ENCODE results near the gene CD180.

Gene CD180

GRCh38 chr5:67160985-67161384 lies 35.6 kb downstream of the CD180 start:
- no peak for DNase-seq (ENCODE audit: low spot score)

- DNase-seq (ENCODE audit: low spot score): no peak
Observed at GRCh38 chr5:67160272-67160671, 36.3 kb downstream of the CD180 start.

- peak; percentile 55 for DNase-seq (ENCODE audit: low spot score)
Observed at GRCh38 chr5:67156976-67157583, 39.5 kb downstream of the CD180 start.

GRCh38 chr5:67154556-67155206 lies 41.9 kb downstream of the CD180 start:
- no peak for DNase-seq (ENCODE audit: low spot score)

- no peak for DNase-seq (ENCODE audit: low spot score)
Observed at GRCh38 chr5:67153292-67153691, 43.3 kb downstream of the CD180 start.

- no peak for DNase-seq (ENCODE audit: low spot score)
Observed at GRCh38 chr5:67152400-67152799, 44.2 kb downstream of the CD180 start.

- DNase-seq (ENCODE audit: low spot score): no peak
Observed at GRCh38 chr5:67149951-67150523, 46.6 kb downstream of the CD180 start.

GRCh38 chr5:67149057-67149950 lies 47.3 kb downstream of the CD180 start:
- DNase-seq (ENCODE audit: low spot score): no peak

GRCh38 chr5:67147760-67148159 lies 48.8 kb downstream of the CD180 start:
- DNase-seq (ENCODE audit: low spot score): no peak

GRCh38 chr5:67146981-67147380 lies 49.6 kb downstream of the CD180 start:
- no peak for DNase-seq (ENCODE audit: low spot score)

GRCh38 chr5:67146574-67146973 lies 50.0 kb downstream of the CD180 start:
- DNase-seq (ENCODE audit: low spot score): no peak

GRCh38 chr5:67144183-67144639 lies 52.4 kb downstream of the CD180 start:
- no peak for DNase-seq (ENCODE audit: low spot score)

- DNase-seq (ENCODE audit: low spot score): no peak
Observed at GRCh38 chr5:67143549-67143948, 53.0 kb downstream of the CD180 start.

- DNase-seq (ENCODE audit: low spot score): no peak
Observed at GRCh38 chr5:67142816-67143215, 53.8 kb downstream of the CD180 start.

- no peak for DNase-seq (ENCODE audit: low spot score)
Observed at GRCh38 chr5:67141644-67142043, 55.0 kb downstream of the CD180 start.

GRCh38 chr5:67140413-67140812 lies 56.2 kb downstream of the CD180 start:
- DNase-seq (ENCODE audit: low spot score): no peak

GRCh38 chr5:67139030-67139429 lies 57.6 kb downstream of the CD180 start:
- DNase-seq (ENCODE audit: low spot score): no peak

- DNase-seq (ENCODE audit: low spot score): no peak
Observed at GRCh38 chr5:67135381-67135984, 61.1 kb downstream of the CD180 start.

- DNase-seq (ENCODE audit: low spot score): no peak
Observed at GRCh38 chr5:67133776-67134175, 62.8 kb downstream of the CD180 start.

- DNase-seq (ENCODE audit: low spot score): no peak
Observed at GRCh38 chr5:67133217-67133616, 63.4 kb downstream of the CD180 start.

GRCh38 chr5:67129768-67130167 lies 66.8 kb downstream of the CD180 start:
- no peak for DNase-seq (ENCODE audit: low spot score)
